DOHH2 (cell line): ENCODE results near the gene HS6ST1.

Experiments used
- CTCF ChIP-seq: fragments of 200-600 bp; sonication (generic); IDR thresholded peaks from one replicate; pipeline ENCODE4 v1.5.1; 2014; ENCODE audit warnings: antibody characterized with exemption, mild to moderate bottlenecking, low read depth, low read length; ENCODE audit not compliant: poor library complexity, severe bottlenecking
- EZH2phosphoT487 ChIP-seq: fragments of 200-600 bp; sonication (generic); IDR thresholded peaks from 2 replicates; pipeline ENCODE4 v1.6.1; 2017; ENCODE audit warnings: borderline replicate concordance, mild to moderate bottlenecking, antibody characterized with exemption, low read length, moderate library complexity, mixed read lengths

DNA sequence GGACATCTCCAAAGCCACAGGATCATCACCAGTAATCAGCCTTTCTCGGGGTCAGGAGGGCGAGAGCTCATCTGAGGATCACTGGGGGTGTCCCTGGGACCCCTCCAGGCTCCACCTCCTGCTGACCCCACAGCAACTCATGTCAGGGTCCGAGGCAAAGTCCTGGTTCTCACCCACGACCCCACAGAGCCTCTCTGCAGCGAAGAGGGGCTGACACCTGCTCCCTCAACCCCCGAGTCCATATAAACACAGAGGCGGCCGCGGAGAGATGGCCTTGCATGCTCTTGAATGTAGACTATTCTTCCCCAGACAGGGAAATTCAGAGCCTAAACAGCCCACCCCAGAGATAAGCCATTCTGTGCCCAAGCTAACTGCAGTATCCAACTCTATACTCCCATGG is 29.9 kb downstream of the HS6ST1 start:
- TF ChIP-seq CTCF (no peak), EZH2phosphoT487 (no peak)
